Adipose tissue (tissue), 3 donors: Measurements from ENCODE around the gene DENND5A. TPM values are rescaled to one million over a fixed set of nuclear protein-coding genes. Genes with fewer than 3 reads are reported as not detected.
A peak's percentile ranks its signal among the peaks of the same experiment; 100 is the strongest.
"Not testable (repeated sequence)": the region's sequence is repeated elsewhere in the genome, so short reads cannot be mapped to it uniquely, and the experiment has no call there.

Experiments
- H3K27ac ChIP-seq: one replicate; pipeline ENCODE4 v1.5.1; 2013; ENCODE audit warnings: low read depth, low read length
- WGBS, 3 donors: extraction: QIAGEN DNeasy Blood & Tissue Kit; methylation state at CpG; one replicate each; pipeline ENCODE4 v1.1.7; 2013; 5-methylcytosine and 5-hydroxymethylcytosine counted together
- polyA plus RNA-seq, 3 donors: library from polyadenylated mRNA; stranded (reverse); fragments of 200-250 nt; gene quantifications; one replicate each; pipeline ENCODE4 v1.2.3, GENCODE V29; 2013
- donor health status: healthy with polysubstance abuse.
- donor health status: Bipolar disorder and iron deficiency.
- donor health status: healthy.

DENND5A gene
- polyA plus RNA-seq, 3 donors: 39.3 to 79.4 (median 70.3) TPM

DNA sequence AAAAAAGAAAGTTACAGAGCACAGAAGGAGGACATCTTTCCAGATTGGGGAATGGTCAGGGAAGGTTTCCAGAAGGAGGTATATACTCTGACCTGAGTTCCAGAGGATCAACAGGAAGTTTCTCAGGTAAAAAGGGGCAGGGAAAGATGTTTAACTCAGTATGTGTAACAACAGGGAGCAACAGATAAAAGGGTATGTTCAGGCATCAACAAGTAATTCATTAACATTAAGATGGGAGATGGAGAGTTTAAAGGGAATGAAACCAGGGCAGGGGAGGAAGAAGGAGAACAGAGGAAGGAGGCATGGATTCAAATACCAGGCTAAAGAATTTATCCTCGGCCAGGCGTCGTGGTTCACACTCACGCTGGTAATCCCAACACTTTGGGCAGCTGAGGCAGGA is 2.5 kb upstream of the DENND5A start:
- no peak overlapping the region for H3K27ac ChIP-seq
- 89 to 90% (median 89%) methylated on average over 4 of the region's 4 CpGs for WGBS, 3 donors

DNA sequence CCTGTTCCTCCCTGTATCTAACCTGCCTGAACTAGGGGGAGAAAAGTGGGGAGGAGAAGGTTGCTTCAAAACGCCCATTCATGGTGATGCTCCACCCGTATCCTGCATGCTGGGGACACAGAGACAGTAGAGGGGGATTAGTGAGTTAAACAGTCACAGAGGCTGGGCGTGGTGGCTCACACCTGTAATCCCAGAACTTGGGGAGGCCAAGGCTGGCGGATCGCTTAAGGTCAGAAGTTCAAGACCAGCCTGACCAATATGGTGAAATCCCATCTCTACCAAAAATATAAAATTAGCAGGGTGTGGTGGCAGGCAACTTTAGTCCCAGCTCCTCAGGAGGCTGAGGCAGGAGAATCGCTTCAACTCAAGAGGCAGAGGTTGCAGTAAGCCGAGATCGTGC is 1.8 kb upstream of the DENND5A start:
- no peak overlapping the region for H3K27ac ChIP-seq
- WGBS, 3 donors: 95 to 96% (median 95%) methylated on average over 8 of the region's 8 CpGs

DNA sequence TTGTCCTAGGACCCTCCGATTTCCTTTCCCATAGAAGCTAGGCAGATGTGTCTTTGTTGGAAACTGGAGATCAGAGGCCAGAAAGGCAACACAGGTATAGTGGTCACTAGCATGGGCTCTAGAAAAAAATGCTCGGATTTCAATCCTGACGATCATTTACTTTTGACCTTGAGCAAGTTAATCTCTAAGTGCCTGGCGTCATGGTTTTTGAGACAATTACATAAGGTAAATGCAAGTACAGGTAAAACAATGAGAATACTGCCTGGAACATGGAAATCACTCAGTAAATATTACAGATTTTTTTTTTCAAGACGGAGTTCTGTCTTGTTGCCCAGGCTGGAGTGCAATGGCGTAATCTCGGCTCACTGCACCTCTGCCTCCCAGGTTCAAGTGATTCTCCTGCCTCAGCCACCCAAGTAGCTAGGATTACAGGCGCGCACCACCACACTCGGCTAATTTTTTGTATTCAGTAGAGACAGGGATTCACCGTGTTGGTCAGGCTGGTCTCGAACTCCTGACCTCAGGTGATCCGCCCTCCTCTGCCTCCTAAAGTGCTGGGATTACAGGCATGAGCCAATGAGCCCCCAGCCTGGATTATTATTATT is 1.1 kb upstream of the DENND5A start:
- H3K27ac ChIP-seq: no peak overlapping the region
- WGBS, 3 donors: 62 to 90% (median 87%) methylated on average over 13 of the region's 13 CpGs

DNA sequence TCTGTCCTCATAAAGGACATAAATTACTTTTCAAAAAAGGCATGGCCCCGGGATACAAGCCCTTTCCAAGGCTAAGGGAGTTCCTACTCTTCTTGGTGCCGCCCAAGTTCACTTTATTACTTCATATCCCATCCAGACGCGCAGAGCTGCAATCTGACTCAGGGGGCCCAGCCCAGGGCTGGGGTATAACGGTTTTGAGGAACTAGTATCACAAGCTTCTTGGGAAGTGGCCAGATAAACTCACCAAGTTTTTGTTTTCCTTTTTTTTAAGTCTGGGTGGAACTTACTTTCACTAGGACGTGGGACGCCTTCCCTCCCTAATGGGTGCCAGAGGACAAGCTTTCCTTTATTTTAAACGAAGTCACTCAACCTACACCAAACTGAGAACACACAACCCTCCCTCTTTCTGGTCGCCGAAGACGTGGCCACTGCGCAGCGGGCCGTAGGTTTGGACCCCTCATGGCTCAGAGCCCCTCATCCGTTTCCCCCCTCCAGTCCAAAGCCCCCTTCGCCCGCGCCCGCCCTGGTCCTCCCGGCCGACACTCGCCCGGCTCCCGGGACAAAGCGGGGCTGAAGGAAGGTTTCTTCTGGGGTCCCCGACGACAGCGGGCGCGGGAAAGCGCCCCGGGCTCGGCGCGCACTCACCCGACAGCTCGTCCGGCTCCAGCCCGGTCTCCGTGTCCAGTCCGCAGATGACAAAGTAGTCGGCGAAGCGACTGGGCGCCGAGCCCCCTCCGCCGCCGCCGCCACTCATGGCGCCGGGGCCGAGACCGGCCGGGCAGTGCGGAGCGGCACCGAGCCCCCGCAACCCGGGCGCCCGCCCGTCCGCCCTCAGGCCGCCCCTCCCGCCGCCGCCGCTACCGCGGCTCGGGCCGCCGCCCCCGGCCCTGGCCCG is 587 bp downstream of the DENND5A start:
- WGBS, 3 donors: 0% methylated on average over 42 to 76 of the region's 76 CpGs
- H3K27ac ChIP-seq: peak overlapping the region; percentile 94

- peak overlapping the region; percentile 94 for H3K27ac ChIP-seq
- 3 to 18% (median 3%) methylated on average over 8 of the region's 9 CpGs for WGBS, 3 donors
These were observed 1.3 kb downstream of the DENND5A start for GRCh38 chr11:9263840-9264315.

DNA sequence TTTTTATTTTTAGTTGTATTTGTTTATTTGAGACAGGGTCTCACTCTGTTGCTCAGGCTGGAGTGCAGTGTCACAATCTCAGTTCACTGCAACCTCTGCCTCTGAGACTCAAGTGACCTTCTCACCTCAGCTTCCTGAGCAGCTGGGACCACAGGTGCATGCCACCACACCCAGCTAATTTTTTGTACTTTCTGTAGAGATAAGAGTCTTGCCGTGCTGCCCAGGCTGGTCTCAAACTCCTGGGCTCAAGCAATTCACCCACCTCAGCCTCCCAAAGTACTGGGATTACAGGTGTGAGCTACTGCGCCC is 4.4 kb downstream of the DENND5A start:
- not testable (repeated sequence) for H3K27ac ChIP-seq
- 62 to 78% (median 63%) methylated on average over 2 of the region's 2 CpGs for WGBS, 3 donors

- WGBS, 3 donors: 57 to 75% (median 62%) methylated on average over 4 of the region's 4 CpGs
- H3K27ac ChIP-seq: no peak overlapping the region
These were observed 4.9 kb downstream of the DENND5A start for GRCh38 chr11:9259981-9260837.

DNA sequence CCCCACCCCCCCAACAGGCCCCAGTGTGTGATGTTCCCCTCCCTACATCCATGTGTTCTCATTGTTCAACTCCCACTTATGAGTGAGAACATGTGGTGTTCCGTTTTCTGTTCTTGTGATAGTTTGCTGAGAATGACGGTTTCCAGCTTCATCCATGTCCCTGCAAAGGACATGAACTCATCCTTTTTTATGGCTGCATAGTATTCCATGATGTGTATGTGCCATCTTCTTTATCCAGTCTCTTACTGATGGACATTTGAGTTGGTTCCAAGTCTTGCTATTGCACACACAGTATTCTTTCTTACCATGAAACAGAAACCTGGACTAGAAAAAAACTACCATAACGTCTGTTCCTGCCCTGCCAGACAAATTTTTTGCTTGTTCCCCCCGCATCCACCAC is 6.9 kb downstream of the DENND5A start:
- WGBS, 3 donors: 92 to 97% (median 93%) methylated on average over 4 of the region's 4 CpGs
- not testable (repeated sequence) for H3K27ac ChIP-seq

DNA sequence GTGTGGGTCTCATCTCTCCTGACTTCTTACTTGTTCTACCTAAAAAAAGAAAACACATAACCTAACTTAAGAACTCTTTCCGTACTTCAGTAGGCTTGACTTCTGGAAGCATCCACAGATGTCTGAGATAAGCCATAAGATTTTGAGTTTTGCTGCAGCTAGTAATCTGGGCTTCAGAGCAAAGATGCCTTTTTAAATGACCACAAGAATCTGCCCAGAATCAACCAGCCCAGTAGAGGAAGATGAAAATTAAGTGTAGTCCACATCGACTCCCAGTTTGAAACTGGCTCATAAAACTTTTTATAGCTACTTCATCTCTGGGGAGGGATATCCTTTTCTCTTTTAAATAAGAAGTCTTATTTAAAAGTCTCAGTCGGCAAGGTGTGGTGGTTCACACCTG is 10.7 kb downstream of the DENND5A start:
- WGBS, 3 donors: 78 to 91% (median 85%) methylated on average over 3 of the region's 3 CpGs
- no peak overlapping the region for H3K27ac ChIP-seq

DNA sequence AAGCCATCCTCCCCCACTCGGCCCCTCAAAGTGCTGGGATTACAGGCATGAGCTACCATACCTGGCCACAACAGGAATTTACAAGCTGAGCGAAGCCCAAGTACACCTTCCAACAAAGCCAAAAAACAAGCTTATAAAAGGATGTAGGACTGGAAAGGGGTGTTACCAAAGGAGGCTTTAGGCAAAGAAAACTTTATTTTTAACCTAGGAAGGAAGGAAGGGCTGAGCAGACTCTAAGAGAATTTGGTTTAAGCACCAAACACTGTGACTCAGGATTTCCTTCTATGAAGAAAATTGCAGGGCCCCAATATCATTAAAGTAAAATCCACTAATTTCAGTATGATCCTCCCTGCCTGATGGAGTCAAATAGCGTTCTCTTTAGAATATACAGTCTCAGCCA is 12.1 kb downstream of the DENND5A start:
- WGBS, 3 donors: 44 to 81% (median 57%) methylated on average over 3 of the region's 3 CpGs
- no peak overlapping the region for H3K27ac ChIP-seq

DNA sequence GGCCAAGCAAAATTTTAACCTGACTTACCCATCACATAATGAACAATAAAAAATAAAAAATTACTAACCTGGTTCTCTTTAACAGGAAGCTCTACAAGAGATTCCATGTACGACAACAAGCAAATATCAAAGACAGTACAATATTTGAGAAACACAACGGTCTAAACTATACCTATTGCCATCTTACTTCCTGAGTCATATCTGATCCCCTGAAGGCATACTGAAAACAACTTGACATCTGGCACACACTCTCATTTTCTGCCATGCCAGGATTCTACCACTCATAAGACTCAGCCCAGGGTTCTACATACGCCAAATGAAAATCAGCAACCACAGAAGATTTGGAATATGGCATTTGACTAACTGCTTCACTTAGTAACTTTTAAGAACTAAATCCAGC is 13.8 kb downstream of the DENND5A start:
- 76 to 79% (median 78%) methylated on average over 3 of the region's 3 CpGs for WGBS, 3 donors
- no peak overlapping the region for H3K27ac ChIP-seq

- H3K27ac ChIP-seq: no peak overlapping the region
- WGBS, 3 donors: 33 to 35% (median 33%) methylated on average over 2 of the region's 2 CpGs
These were observed 15.0 kb downstream of the DENND5A start for GRCh38 chr11:9250139-9250582.

GRCh38 chr11:9249252-9249651 is 15.9 kb downstream of the DENND5A start:
- 91 to 96% (median 94%) methylated on average over 7 of the region's 7 CpGs for WGBS, 3 donors
- H3K27ac ChIP-seq: no peak overlapping the region

DNA sequence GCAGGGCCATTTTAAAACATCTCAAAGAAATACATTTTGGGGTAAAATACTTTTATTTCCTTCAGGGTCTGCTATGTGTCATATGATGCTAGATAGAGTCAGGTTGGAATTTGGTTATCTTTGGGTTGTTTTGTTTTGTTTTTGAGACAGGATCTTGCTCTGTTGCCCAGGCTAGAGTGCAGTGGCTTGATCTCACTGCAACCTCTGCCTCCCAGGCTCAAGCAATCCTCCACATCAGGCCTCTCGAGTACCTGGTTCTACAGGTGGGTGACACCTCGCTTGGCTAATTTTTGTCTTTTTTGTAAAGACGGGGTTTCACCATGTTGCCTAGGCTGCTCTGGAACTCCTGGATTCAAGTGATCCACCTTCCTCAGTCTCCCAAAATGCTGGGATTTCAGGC is 17.3 kb downstream of the DENND5A start:
- no peak overlapping the region for H3K27ac ChIP-seq
- WGBS, 3 donors: 98 to 100% (median 98%) methylated on average over 3 of the region's 3 CpGs

- H3K27ac ChIP-seq: not testable (repeated sequence)
- WGBS, 3 donors: 79 to 95% (median 79%) methylated on average over 10 of the region's 10 CpGs
These were observed 28.9 kb downstream of the DENND5A start for GRCh38 chr11:9236242-9236641.

DNA sequence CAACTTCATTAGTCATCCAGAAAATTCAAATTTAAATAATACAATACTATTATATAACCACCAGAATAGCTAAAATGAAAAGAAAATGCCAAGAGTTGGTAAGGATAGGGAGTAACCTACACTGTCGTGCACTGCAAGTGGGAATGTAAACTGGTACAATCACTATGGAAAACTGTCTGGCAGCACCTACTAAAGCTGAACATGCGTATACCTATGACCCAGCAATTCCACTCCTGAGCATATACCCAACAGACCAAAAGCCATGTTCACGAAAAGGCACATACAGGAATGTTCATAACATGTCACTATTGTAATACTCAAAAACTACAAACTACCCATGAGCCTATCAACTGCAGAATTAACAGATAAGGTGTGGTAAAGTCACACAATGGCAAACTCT is 32.7 kb downstream of the DENND5A start:
- WGBS, 3 donors: 83 to 91% (median 86%) methylated on average over 3 of the region's 3 CpGs
- no peak overlapping the region for H3K27ac ChIP-seq

DNA sequence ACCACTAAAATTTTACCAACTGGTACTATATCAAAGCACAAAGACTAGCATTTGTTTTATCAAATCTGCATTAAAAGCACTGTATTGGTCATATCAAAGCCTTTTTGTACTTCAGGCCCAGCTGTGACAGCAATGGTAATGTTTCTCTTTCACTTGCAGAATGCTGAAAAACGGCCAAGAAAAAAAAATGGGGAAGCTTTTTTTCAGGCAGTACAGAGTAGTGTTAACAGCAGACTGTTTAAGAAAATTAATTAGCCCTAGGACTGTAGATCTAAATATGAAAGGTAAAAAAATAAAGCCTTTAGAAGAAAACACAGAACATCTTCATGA is 33.3 kb downstream of the DENND5A start:
- H3K27ac ChIP-seq: no peak overlapping the region
- WGBS, 3 donors: 0% methylated on average over 1 of the region's 1 CpG

DNA sequence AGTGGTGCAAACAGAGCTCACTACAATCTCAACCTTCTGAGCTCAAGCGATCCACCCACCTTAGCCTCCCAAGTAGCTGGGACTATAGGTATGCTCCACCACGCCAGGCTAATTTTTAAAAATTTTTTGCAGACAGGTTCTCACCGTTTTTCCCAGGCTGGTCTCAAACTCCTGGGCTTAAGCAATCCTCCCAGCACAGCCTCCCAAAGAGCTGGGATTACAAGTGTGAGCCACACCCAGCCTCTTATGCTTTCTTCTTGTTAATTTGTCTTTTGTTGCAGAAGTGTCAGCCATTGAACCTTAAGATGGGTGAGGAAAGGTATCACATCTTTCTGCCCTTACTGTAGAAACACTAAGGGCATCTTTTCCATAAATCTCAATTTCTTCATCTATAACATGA is 34.9 kb downstream of the DENND5A start:
- no peak overlapping the region for H3K27ac ChIP-seq
- 85 to 89% (median 89%) methylated on average over 3 of the region's 3 CpGs for WGBS, 3 donors

- no peak overlapping the region for H3K27ac ChIP-seq
- 79 to 91% (median 91%) methylated on average over 5 of the region's 5 CpGs for WGBS, 3 donors
These were observed 37.1 kb downstream of the DENND5A start for GRCh38 chr11:9228091-9228490.
